Glomerular visceral epithelial cell (primary cell): Measurements from ENCODE around the gene CGRRF1.
A peak's percentile ranks its signal among the peaks of the same experiment; 100 is the strongest.

Experiments
- DNase-seq: peaks from one replicate; pipeline ENCODE4 v3.0.0-alpha.2; 2016; ENCODE audit errors: extremely low spot score

The CGRRF1 gene

GRCh38 chr14:54489731-54490444, 19.8 kb upstream of the CGRRF1 start:
- DNase-seq = no peak

GRCh38 chr14:54490445-54491175, 19.1 kb upstream of the CGRRF1 start:
- DNase-seq = no peak

- DNase-seq = no peak
Observed at GRCh38 chr14:54493293-54493692, 16.4 kb upstream of the CGRRF1 start.

GRCh38 chr14:54497224-54497623, 12.5 kb upstream of the CGRRF1 start:
- no peak for DNase-seq

GRCh38 chr14:54498095-54498531, 11.6 kb upstream of the CGRRF1 start:
- no peak for DNase-seq

- DNase-seq = no peak
Observed at GRCh38 chr14:54498579-54498978, 11.1 kb upstream of the CGRRF1 start.

- DNase-seq = no peak
Observed at GRCh38 chr14:54500744-54501143, 9.0 kb upstream of the CGRRF1 start.

- no peak for DNase-seq
Observed at GRCh38 chr14:54501480-54501879, 8.2 kb upstream of the CGRRF1 start.

- no peak for DNase-seq
Observed at GRCh38 chr14:54502602-54503001, 7.1 kb upstream of the CGRRF1 start.

GRCh38 chr14:54503486-54503885, 6.2 kb upstream of the CGRRF1 start:
- DNase-seq = peak; percentile 22

GRCh38 chr14:54512393-54512792, 2.7 kb downstream of the CGRRF1 start:
- no peak for DNase-seq

GRCh38 chr14:54515670-54516069, 6.0 kb downstream of the CGRRF1 start:
- no peak for DNase-seq

- DNase-seq = no peak
Observed at GRCh38 chr14:54516709-54517108, 7.0 kb downstream of the CGRRF1 start.

- no peak for DNase-seq
Observed at GRCh38 chr14:54524410-54524809, 14.7 kb downstream of the CGRRF1 start.

GRCh38 chr14:54528973-54529372, 19.3 kb downstream of the CGRRF1 start:
- no peak for DNase-seq

GRCh38 chr14:54529811-54530210, 20.1 kb downstream of the CGRRF1 start:
- DNase-seq = peak; percentile 47

- DNase-seq = no peak
Observed at GRCh38 chr14:54532111-54533012, 22.7 kb downstream of the CGRRF1 start.

- DNase-seq = no peak
Observed at GRCh38 chr14:54533100-54533499, 23.4 kb downstream of the CGRRF1 start.

- DNase-seq = no peak
Observed at GRCh38 chr14:54535126-54535525, 25.4 kb downstream of the CGRRF1 start.

- no peak for DNase-seq
Observed at GRCh38 chr14:54535646-54536045, 25.9 kb downstream of the CGRRF1 start.

GRCh38 chr14:54537651-54538050, 27.9 kb downstream of the CGRRF1 start:
- no peak for DNase-seq

- no peak for DNase-seq
Observed at GRCh38 chr14:54538055-54538454, 28.3 kb downstream of the CGRRF1 start.
